GM21367 (cell line): ENCODE results near the gene KRTAP1-5.
"Not testable (repeated sequence)": the region's sequence is repeated elsewhere in the genome, so short reads cannot be mapped to it uniquely, and the experiment has no call there.

ENCODE experiments used
- ATAC-seq: cut with Tn5 transposase; IDR thresholded peaks from one replicate; pipeline ENCODE4 v1.9.1; 2021; ENCODE audit not compliant: unreplicated experiment

Gene KRTAP1-5, protein sequence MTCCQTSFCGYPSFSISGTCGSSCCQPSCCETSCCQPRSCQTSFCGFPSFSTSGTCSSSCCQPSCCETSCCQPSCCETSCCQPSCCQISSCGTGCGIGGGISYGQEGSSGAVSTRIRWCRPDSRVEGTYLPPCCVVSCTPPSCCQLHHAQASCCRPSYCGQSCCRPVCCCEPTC

DNA sequence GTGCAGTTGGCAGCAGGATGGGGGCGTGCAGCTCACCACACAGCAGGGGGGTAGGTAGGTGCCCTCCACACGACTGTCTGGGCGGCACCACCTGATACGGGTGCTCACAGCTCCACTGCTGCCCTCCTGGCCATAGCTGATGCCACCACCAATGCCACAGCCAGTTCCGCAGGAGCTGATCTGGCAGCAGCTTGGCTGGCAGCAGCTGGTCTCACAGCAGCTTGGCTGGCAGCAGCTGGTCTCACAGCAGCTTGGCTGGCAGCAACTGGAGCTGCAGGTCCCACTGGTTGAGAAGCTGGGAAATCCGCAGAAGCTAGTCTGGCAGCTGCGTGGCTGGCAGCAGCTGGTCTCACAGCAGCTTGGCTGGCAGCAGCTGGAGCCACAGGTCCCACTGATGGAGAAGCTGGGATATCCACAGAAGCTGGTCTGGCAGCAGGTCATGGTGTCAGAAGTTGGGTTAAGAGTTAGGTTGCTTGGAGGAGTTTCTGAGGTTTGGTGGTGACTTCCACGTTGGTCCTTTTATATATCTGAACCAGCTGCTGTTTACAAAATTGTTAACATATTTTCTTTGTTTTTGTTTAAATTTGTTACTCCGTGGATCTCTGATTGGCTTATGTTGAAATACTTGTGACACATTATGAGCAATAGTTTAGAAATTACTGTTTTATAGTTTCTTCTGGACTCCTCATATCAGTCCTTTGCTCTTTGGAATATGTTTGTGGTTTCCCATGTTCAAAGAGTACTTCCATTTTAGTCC lies at the start of gene KRTAP1-5:
TSS of gene KRTAP1-5 (minus strand) at position 494 of the 757 bp plus-strand sequence. CDS start at position 441, 53 bp downstream.
- ATAC-seq: no peak

- no peak for ATAC-seq
Measured at GRCh38 chr17:41076788-41077187, 49.8 kb upstream of the KRTAP1-5 start.

- no peak for ATAC-seq
Measured at GRCh38 chr17:41073676-41074075, 46.7 kb upstream of the KRTAP1-5 start.

- ATAC-seq: no peak
Measured at GRCh38 chr17:41071606-41072360, 44.8 kb upstream of the KRTAP1-5 start.

GRCh38 chr17:41069031-41069430 lies 42.0 kb upstream of the KRTAP1-5 start:
- ATAC-seq: no peak

DNA sequence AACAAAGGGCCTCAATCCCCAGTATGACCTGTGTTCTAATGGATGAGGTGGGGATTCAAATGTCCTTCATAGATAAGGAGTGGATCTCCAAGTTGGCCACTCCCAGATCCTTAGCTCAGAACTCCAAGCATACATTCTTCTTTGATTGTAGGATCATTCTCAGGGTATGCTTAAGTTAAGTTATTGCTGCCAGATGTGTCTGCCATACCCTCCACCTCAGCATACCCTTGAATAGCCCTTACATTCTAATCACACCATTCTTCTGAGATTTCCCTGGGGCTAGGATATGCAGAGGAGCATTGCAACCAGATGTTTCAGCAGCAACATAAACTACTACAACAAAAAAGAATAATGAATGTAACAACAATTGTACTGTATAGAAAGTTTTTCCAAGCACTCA lies 40.3 kb upstream of the KRTAP1-5 start:
- ATAC-seq: no peak

GRCh38 chr17:41065829-41066624 lies 39.0 kb upstream of the KRTAP1-5 start, which contains the start of gene KRTAP2-4:
TSS of gene KRTAP2-4 (minus strand) at chr17:41065879. CDS start at chr17:41065845, 34 bp downstream.
- ATAC-seq: no peak

DNA sequence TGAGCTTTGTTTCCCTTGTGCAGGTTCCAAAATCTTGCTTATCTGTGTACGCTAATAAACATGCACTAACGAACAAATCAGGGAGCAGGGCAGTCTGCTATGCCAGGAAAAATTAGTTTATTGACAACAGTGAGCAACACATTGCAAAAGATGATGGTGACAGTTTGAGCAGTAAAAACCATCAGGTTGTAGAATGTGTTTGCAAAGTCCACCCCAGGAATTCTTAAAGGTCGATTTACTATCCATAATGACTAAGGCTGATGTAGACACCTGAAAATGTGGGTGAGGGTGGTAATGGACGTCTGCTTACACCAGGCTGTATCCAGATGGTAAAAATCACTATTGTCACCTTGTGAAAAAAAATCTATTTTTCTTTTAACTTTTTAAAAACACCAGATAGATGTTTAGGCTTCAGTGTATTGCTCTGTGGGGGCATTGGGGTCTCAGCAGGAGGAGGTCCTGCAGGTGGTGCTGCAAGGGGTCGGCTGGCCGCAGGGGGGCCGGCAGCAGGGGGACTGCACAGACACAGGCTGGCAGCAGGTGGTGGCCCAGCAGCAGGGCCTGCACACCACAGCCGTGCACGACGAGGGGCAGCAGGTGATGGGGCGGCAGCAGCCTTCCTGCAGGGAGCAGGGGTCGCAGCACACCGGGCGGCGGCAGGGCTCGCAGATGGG lies 38.1 kb upstream of the KRTAP1-5 start:
- ATAC-seq: not testable (repeated sequence)

GRCh38 chr17:41064301-41064700 lies 37.3 kb upstream of the KRTAP1-5 start:
- ATAC-seq: no peak

DNA sequence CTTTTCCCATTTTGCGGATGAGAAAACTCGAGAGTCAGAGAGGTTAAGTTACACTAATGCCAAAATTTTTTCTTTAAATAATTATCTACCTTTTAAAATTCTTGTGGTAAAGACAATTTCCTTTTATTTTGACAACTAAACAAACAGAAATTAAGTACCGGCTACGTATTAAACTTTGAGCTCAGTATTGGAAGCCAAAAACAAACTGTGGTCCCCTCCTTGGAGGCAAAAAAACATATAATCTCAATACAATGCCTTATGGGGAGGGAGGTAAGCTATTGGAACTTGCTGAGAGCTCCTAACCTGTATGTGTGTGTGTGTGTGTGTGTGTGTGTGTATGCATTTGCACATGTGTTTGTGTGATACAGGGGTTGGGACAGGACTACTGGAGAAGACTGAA lies 36.4 kb upstream of the KRTAP1-5 start:
- ATAC-seq: no peak

- ATAC-seq: no peak
Measured at GRCh38 chr17:41061964-41062363, 35.0 kb upstream of the KRTAP1-5 start.

DNA sequence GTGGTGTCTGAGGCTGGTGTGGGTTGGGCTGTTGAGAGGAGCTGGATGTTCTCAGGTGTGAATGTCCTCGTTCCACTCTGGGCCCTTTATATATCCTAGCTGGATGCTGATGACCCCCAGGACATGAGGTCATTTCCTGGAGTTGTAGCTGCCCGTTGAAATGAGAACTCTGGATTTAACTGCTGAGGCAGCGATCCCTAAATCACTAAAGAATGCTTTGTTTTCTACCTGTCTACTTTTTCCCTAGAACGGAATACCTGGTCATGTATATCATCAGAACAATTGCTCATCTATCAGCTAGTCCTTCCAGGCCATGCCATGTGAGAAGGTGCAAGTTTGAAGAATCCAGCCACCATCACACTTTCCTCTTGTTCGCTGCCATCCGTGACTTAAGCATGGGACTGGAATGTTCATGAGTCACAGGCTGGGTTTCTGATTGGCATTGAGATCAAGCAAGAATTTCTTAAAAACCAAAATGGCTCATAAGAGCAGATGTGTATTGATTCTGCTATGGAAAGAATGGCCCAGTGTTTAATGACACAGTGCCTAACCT lies 33.1 kb upstream of the KRTAP1-5 start, which contains the start of gene KRTAP2-3:
TSS of gene KRTAP2-3 (minus strand) at position 63 of the 553 bp plus-strand sequence. CDS start 64 bp downstream, outside the sequence.
- no peak for ATAC-seq

- not testable (repeated sequence) for ATAC-seq
Measured at GRCh38 chr17:41059276-41060051, 32.5 kb upstream of the KRTAP1-5 start.

- no peak for ATAC-seq
Measured at GRCh38 chr17:41058741-41059140, 31.7 kb upstream of the KRTAP1-5 start.

DNA sequence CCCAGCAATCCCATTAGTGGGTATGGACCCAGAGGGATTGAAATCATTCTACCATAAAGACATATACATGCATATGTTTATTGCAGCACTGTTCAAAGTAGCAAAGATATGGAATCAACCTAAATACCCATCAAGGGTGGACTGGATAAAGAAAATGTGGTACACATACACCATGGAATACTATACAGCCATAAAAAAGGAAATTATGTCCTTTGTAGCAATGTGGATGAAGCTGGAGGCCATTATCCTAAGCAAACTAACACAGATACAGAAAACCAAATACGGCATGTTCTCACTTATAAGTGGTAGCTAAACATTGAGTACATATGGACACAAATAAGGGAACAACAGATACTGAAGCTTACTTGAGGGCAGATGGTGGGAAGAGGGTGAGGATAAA lies 30.5 kb upstream of the KRTAP1-5 start:
- ATAC-seq: no peak

- not testable (repeated sequence) for ATAC-seq
Measured at GRCh38 chr17:41055130-41055529, 28.1 kb upstream of the KRTAP1-5 start, which contains the start of gene KRTAP2-2. TSS of gene KRTAP2-2 (minus strand) at chr17:41055230. CDS start at chr17:41055211, 19 bp downstream.

DNA sequence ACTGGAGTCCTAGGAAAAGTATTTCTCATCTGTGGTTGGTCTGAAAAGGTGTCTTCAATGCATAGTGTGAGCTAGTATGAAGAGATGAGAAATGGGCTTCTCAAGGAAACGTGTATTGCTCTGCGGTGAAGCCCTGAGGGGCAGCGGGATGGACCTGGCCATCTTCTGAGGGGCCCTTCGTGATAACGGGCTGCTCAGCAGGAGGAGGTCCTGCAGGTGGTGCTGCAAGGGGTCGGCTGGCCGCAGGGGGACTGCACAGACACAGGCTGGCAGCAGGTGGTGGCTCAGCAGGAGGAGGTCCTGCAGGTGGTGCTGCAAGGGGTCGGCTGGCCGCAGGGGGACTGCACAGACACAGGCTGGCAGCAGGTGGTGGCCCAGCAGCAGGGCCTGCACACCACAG lies 27.5 kb upstream of the KRTAP1-5 start:
- ATAC-seq: not testable (repeated sequence)

GRCh38 chr17:41054025-41054424 lies 27.0 kb upstream of the KRTAP1-5 start:
- no peak for ATAC-seq

GRCh38 chr17:41052566-41052965 lies 25.6 kb upstream of the KRTAP1-5 start:
- no peak for ATAC-seq
